ENCODE data around the gene ACCSL.

The ACCSL gene

DNA sequence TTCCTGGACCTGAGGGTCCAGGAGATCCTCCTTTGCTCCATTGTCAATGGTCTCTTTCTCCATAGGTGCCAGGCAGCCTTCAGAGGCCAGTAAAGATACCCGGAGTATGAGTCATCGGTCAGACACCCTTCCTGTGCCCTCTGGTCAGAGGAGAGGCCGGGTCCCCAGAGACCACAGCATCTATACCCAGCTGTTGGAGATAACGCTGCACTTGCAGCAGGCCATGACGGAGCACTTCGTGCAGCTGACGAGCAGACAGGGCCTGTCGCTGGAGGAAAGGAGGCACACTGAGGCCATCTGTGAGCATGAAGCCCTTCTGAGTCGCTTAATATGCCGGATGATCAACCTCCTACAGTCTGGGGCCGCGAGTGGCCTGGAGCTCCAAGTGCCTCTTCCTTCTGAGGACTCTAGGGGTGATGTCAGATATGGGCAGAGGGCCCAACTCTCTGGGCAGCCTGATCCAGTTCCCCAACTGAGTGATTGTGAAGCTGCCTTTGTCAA, at the start of gene ACCSL:
Gene ACCSL (plus strand): TSS at position 51 of the 501 bp plus-strand sequence. CDS start 56 bp downstream, at position 107.
- DNase-seq = no peak

DNA sequence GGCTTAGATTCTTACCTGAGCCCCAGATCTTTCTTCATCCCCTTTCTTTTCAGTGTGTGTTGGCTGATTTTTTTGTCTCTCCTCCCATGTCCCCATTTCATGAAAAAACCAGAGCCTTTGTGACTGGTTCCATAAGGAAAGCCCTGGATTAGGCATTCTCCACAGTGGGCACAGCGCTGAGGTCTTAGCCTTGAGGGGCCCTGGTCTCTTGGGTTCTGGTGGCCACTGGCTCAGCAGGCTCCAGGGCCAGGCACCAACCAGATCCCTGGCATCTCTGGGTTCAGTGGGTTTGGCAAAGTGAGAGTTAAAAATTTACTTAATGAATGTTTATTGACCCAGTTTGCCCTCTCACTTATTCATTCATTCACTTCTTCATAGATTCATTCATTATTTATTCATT, 49.5 kb upstream of the ACCSL start:
- no peak for DNase-seq

DNA sequence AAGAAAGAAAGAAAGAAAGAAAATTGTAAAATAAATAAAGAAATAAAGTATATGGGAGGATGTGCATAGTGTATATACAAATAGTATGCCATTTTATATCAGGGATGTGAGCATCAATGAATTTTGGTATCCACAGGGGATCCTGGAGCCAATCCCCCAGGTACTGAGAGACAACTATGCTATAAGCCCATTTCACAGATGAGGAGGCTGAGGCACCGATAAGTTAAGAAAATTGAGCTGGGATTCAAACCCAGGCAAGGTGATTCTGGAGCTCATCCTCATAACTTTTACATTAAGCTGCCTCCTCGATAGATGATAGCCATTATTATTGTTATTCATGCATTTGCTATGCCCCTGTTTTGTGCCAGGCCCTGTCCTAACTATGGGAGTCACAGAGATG, 47.0 kb upstream of the ACCSL start:
- DNase-seq = no peak

GRCh38 chr11:44002191-44003093, 45.3 kb upstream of the ACCSL start:
- no peak for DNase-seq

DNA sequence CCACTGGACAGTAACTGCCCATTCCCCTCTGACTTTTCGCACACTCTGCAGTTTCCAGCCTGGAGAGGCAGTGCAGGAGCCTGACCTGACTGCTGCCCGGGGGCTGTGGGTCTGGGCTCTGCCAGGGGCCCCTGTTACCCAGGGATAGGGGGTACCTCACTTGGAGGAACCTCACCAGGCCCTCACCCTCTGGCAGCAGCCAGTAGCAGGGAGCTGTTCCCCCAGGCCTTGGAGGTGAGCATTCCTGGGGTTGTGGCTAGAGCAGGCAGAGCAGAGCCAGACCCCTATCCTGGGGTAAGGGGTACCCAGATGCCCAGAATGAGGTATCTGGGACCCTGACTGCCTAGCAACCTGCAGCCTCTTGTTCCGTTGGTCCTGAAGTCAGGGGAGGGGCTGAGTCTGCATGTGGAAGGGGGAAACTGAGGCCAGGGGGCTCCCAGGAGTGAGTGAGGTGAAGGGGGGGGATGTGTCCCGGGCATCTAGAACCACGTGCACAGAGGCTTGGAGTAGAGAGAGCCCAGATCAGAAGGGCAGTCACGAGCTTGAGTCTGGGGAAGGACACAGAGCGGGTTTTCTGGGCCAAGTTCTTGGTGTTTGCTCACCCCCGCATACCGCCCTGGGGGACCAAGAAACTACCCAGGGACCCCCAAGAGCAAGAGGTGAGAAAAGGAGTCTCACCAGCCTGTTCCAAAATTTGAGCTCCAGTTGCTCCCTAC, 43.9 kb upstream of the ACCSL start:
- no peak for DNase-seq

GRCh38 chr11:44004452-44005062, 43.2 kb upstream of the ACCSL start:
- peak; percentile 41 for DNase-seq

- peak; percentile 93 for DNase-seq
These were observed 42.6 kb upstream of the ACCSL start for GRCh38 chr11:44005063-44005701.

DNA sequence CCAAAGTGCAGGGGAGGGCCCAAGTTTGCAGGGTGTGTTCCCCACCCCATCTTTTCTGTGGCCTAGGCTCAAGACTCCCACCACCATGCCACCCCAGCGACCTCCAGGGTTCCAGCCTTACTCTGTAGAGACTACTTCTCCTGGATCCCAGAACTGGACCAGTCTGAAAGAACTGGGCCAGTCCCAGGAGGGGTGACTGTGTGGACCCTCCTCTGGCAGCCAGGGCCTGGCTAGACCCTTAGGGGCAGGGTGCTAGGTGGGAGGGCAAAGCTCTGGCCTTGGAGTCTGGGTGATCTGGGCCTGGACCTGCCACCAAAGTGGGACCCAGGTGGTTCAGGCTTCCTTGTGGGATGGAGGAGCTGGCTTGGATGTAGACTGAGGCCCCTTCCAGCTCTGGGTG, 41.8 kb upstream of the ACCSL start:
- DNase-seq = no peak

DNA sequence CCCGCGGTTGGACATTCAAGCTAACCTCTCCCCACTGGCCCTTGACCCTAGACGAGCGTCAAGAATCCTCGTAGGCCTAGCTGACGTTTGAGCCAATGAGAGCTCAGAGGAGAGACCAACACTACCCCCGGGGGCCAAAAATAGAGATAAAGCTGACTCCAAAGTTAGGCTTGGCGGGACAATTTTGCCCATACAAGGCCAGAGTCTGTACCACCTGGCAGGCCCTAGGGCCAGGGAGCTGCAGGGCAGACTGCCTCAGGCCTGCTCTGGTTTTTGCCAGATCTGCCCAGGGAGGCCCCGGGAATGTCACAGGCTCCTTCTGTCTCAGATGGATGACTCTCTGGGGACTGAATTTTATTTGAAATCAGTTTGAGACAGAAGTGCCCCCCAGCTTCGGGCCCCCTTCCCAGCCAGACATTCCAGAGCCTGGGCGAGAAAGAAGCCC, 40.8 kb upstream of the ACCSL start:
- no peak for DNase-seq

GRCh38 chr11:44007481-44008087, 40.2 kb upstream of the ACCSL start:
- DNase-seq = no peak

- DNase-seq = no peak
These were observed 39.7 kb upstream of the ACCSL start for GRCh38 chr11:44008088-44008501.

GRCh38 chr11:44008698-44009097, 39.1 kb upstream of the ACCSL start:
- no peak for DNase-seq

GRCh38 chr11:44010789-44011251, 37.0 kb upstream of the ACCSL start:
- no peak for DNase-seq

GRCh38 chr11:44011797-44012196, 36.0 kb upstream of the ACCSL start:
- DNase-seq = no peak

DNA sequence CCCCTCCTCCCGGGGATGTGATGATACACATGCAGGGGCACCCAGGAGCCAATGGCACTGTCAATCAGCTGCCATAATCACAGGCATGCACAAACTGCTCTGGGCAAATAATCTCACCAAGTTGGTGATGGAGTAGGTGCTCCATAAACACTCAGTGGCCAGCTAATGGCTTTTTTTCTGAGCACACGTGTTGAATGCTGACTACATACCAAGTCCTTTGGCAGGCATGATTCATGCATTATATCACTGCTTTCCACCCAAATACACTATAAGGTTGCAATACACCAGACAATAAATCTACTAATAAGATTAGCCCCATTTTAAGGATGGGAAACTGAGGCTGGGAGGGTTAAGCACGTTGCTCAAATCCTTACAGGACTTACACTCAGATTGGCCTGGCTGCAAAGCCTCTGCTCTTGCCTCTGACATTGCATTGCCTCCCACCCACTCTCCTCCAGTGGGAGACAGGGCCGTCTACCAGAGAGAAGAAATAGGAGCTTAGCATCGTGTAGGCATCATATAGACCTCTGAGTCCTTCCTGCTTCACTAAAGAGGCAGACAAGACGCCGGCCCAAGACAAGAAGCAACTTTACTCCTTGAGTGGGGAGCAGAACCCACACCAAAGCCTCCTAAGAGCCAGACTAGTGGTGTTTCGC, 32.7 kb upstream of the ACCSL start:
- no peak for DNase-seq

DNA sequence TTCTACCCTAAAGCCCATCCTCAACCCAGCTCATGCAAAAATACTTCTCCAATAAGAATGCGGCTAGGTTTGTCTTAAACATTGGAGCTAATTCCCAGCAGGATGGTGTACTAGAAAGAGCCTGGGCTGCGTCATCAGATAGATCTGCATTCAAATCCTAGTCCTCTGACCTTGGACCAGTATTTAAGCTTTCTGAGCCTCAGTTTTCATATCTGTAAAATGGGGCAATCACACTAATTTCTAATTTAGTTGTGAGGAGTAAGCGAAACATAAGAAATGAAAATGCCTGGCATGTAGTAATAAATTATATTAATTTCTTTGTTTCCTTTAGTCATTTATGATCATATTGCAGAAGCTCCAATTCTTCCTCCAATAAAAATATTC, 32.2 kb upstream of the ACCSL start:
- no peak for DNase-seq

DNA sequence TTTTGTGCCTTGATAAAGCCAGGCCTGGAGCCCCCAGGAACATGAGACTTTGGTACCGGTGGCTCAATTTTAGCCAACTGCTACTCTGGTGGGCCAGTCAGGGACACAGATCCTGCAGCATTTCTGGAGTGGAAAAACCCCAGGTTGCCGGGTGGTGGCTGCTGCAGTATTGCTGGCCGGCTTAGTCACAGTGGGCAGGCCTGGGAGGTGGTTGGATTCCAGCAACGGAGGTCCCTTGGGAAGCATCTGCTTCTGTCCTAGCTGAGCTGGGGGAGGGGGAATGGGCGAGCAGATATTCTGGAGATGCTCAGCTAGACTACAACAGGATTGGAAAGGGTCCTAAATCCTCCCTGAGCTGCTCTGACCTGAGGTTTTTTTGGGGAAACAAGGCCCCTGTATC, 31.6 kb upstream of the ACCSL start:
- peak; percentile 45 for DNase-seq

DNA sequence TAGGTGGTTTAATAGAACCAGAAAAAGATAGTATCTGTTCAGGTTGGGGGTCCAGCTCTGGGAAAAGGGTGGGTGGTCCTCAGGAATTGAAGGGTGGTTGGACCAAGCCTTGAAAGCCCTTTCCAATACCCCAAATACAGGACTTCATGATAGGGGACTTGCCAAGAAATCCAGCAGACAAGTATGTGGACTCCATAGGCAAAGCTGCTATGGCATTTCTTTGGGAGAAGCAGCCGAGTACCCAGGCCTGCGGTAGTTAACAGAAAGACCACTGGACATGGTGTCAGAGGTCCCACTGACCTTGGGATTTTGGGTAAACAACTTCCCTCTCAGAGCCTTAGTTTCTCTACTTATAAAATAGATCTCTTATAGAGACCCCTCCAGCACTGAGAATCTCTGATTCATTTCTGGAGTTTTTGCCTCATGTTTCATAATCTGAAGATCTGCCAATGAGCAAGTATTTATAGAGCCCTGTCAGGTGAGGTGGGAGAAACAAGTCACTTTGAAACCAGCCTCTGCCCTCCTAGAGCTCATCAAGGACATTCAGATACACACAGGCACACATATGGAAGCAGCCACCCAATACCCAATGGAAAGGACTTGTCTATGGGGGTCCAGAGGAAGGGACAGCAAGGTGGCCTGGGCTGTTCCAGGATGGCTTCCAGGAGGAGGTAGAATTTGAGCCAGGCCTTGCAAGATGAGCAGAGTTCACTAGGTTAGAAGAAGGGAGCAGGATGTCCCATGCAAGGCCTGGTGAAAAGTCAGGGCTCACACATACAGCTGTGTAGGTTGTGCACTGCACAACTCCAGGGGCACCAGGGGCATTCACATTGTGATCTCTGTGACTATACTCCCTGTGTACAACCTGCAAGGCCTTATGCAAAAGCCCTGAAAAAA, 31.0 kb upstream of the ACCSL start:
- DNase-seq = no peak

GRCh38 chr11:44017443-44018126, 30.2 kb upstream of the ACCSL start:
- peak; percentile 69 for DNase-seq

DNA sequence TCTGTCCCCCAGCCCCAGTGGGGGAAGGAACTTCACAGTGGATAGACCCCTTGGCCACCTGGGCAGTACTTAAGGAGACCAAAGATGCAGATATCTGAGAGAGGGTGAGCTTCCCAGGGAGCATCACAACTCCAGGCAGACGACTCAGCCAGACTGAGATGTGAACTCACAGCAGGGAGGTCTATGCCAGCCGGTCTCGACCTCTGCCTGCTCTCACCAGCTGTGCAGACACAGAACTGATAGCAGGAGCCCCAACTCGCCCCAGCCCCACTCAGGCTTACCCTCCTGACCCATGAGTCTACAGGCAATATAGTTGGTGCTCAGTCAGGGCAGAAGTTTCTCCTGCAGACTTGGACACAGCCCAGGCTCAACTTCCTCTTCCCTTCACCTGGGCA, 29.7 kb upstream of the ACCSL start:
- peak; percentile 68 for DNase-seq

Measured in NCI-H69 (cell line).